Muscle layer of colon (tissue), 2 donors: ENCODE measurements around the gene NLRP1.

Experiments
- H3K27ac ChIP-seq: one replicate; pipeline ENCODE4 v1.7.0; 2013; ENCODE audit warnings: low read depth, mild to moderate bottlenecking, low read length, moderate library complexity
- H3K27me3 ChIP-seq, 2 donors: one replicate each; pipeline ENCODE4 v1.7.0; 2013; ENCODE audit warnings: low read length in 2 of 2, mild to moderate bottlenecking in 2 of 2; ENCODE audit not compliant: insufficient read depth in 2 of 2, control insufficient read depth in 1 of 2
- H3K36me3 ChIP-seq: one replicate; pipeline ENCODE4 v1.7.0; 2013; ENCODE audit warnings: mild to moderate bottlenecking, low read length; ENCODE audit not compliant: insufficient read depth
- H3K4me1 ChIP-seq: one replicate; pipeline ENCODE4 v1.7.0; 2013; ENCODE audit warnings: mild to moderate bottlenecking, low read length; ENCODE audit not compliant: insufficient read depth
- H3K4me3 ChIP-seq, 2 donors: one replicate each; pipeline ENCODE4 v1.7.0; 2013; ENCODE audit warnings: low read length in 2 of 2, low read depth in 1 of 2, mild to moderate bottlenecking in 1 of 2, moderate library complexity in 1 of 2
- H3K9ac ChIP-seq: one replicate; pipeline ENCODE4 v1.7.0; 2013; ENCODE audit warnings: low read length
- H3K9me3 ChIP-seq: one replicate; pipeline ENCODE4 v1.7.0; 2013; ENCODE audit warnings: mild to moderate bottlenecking, low read length
- donor health status: abdominal sarcoma.
- donor health status: Adenocarcinoma of cecum.

The NLRP1 gene

GRCh38 chr17:5563456-5563855 is 20.9 kb downstream of the NLRP1 start:
- no peaks in the 10 kb centered on the region for H3K36me3 ChIP-seq
- no peak overlapping the region for H3K4me3 ChIP-seq
- H3K27ac ChIP-seq = no peak overlapping the region
- no peaks in the 10 kb centered on the region for H3K4me1 ChIP-seq
- no peaks in the 10 kb centered on the region for H3K9me3 ChIP-seq
- H3K27me3 ChIP-seq = no peaks in the 10 kb centered on the region
- no peak overlapping the region for H3K9ac ChIP-seq

DNA sequence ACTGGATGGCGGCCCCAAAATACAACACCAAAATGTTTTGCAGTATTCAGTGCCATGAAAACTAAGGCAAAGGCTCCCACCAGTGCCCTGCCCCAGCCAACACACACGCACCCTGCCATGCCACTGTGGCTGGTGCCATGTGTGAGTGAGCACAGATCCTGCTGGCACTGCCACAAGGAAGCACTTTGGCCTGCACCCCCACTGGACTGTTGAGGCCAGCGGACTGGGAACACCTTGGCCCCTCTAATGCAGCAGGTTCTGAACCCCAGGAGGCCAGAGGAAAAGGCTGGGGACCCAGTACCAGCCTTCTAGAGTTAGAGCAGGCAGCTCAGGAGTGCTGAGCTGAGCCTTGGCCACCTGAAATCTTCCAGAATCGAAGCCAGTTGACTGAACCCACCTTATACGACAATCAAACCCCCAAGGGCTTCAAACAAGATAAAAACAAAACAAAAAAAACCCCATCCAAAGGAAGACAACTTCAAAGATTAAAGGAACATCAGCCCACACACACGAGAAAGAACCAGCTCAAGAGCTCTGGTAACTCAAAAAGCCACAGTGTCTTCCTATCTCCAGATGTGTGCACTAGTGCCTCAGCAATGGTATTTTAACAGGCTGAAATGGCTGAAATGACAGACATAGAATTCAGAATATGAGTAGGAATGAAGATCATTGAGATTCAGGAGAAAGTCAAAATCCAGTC is 21.5 kb downstream of the NLRP1 start:
- H3K36me3 ChIP-seq = no peaks in the 10 kb centered on the region
- no peak overlapping the region for H3K27ac ChIP-seq
- H3K27me3 ChIP-seq = no peaks in the 10 kb centered on the region
- H3K4me3 ChIP-seq = no peak overlapping the region
- no peak overlapping the region for H3K9ac ChIP-seq
- no peaks in the 10 kb centered on the region for H3K4me1 ChIP-seq
- no peaks in the 10 kb centered on the region for H3K9me3 ChIP-seq

DNA sequence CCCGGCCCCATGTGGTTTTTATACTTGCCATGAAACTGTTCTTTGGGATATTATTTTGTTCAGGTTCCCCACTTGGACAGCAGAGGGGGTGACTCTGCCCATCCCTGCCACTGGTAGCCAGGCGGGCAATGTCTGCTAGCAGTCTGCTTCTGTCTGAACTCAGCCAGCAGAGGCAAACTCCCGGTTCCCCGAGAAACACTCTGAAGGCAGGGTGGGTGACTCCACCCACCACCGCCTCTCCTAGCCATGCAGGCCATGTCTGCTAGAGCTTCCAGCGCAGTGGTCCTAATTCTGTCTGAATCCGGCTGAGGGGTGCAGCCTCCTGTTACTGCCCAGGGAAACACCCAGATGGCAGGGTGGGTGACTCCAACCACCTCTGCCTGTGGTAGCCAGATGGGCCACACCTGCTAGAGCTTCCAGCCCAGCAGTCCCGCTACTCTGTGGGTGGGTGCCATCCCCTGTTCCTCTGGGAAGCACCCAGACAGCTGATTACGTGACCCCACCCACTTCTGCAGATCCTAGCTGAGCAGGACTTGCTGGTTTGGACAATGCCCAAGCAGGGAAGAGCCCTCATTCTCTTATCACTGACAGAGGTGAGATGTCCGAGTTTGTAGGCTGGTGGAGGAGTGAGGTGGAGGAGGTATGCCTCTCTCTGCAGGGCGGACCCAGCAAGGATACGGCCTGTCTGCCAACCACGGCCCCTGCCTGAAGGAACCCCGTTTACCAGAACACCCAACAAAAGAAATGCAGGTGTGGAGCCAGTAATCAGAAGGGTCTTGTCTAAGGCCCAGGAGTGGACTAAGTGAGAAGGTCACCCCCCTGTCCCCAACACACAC is 22.4 kb downstream of the NLRP1 start:
- no peak overlapping the region for H3K4me3 ChIP-seq
- H3K4me1 ChIP-seq = no peaks in the 10 kb centered on the region
- H3K9me3 ChIP-seq = no peaks in the 10 kb centered on the region
- no peak overlapping the region for H3K27ac ChIP-seq
- no peak overlapping the region for H3K9ac ChIP-seq
- no peaks in the 10 kb centered on the region for H3K36me3 ChIP-seq
- no peaks in the 10 kb centered on the region for H3K27me3 ChIP-seq

DNA sequence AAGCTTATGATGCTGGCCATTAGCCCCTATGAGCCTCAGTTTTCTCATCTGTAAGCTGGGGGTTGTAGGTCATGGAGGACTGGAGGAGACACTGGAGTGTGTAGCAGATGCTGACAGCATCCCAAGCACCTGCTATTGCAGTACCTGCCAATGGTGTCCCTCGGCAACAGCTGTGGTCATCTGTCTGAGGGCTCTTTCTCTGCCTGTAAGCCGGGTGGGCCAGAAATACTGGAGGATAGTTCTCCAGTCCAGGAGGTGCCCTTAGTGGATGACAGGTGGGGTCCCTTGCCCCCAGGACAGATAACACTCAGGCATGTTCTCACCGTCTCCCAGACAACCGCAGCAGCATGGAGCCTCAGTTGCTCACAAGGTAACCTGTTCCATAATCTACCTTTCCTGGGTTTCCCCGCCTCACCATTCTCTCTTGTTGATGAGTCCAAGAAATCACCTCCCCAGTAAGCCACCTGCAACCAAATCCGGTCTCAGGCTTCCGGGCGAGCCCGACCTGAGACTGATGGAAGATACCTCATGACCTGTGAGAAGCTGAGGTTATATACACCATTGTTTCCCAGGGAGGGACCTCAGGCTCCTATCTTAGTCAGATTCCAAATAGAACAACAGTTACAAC is 23.8 kb downstream of the NLRP1 start:
- Histone ChIP-seq H3K9ac (no peak overlapping the region), H3K9me3 (no peaks in the 10 kb centered on the region), H3K4me1 (no peaks in the 10 kb centered on the region), H3K4me3 (no peak overlapping the region), H3K27me3 (no peaks in the 10 kb centered on the region), H3K27ac (no peak overlapping the region), H3K36me3 (no peaks in the 10 kb centered on the region)

GRCh38 chr17:5558815-5559785 is 25.2 kb downstream of the NLRP1 start:
- Histone ChIP-seq H3K9me3 (no peaks in the 10 kb centered on the region), H3K4me3 (no peak overlapping the region), H3K4me1 (no peaks in the 10 kb centered on the region), H3K36me3 (no peaks in the 10 kb centered on the region), H3K27ac (no peak overlapping the region), H3K9ac (no peak overlapping the region), H3K27me3 (no peaks in the 10 kb centered on the region)

DNA sequence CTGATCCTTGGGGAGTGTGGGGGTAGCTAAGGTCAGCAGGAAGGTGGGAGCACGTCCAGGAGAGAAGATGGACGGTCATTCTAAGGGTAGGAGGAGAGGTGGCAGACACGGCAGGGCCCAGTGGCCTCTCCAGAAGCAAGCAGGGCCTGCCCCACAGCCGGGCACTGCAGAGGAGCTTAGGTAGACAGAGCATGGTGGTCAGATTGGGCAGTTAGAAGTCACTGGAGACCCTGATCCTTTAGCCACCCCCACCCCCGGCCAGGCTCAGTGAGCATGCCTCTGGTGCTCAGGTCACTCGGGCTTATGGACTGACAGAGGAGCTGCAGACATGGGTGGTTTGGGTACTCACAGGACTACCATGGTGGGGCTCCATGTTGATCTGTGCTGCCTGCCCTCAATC is 26.3 kb downstream of the NLRP1 start:
- H3K27ac ChIP-seq = no peak overlapping the region
- no peaks in the 10 kb centered on the region for H3K9me3 ChIP-seq
- peaks cover 3% of the 10 kb centered on the region for H3K36me3 ChIP-seq
- H3K9ac ChIP-seq = no peak overlapping the region
- no peaks in the 10 kb centered on the region for H3K4me1 ChIP-seq
- no peak overlapping the region for H3K4me3 ChIP-seq
- H3K27me3 ChIP-seq = no peaks in the 10 kb centered on the region

- no peak overlapping the region for H3K9ac ChIP-seq
- no peaks in the 10 kb centered on the region for H3K27me3 ChIP-seq
- no peaks in the 10 kb centered on the region for H3K4me1 ChIP-seq
- no peak overlapping the region for H3K27ac ChIP-seq
- no peaks in the 10 kb centered on the region for H3K9me3 ChIP-seq
- no peak overlapping the region for H3K4me3 ChIP-seq
- H3K36me3 ChIP-seq = peaks cover 6% of the 10 kb centered on the region
Observed at GRCh38 chr17:5557485-5557884, 26.8 kb downstream of the NLRP1 start.

DNA sequence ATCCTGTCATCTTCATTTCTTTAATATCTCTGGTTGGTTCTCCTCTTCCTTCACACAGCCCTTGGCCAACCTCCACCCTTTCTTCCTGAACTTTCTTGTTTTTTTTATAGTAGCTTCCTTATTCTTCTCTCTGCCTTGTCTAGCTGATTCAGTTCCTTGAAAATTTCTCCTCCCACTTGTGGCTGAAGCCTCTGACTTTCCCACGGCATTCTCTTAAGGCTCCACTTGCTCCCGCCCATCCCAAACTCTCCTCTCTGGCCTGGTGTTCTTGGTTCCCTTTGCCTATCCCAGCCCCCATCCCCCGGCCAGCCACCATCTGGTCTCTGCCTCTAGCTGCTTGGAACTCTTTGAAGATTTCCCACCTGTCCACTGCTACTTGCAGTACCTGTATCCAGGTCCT is 29.1 kb downstream of the NLRP1 start:
- Histone ChIP-seq H3K9me3 (no peaks in the 10 kb centered on the region), H3K4me1 (no peaks in the 10 kb centered on the region), H3K36me3 (peaks cover 6% of the 10 kb centered on the region), H3K4me3 (no peak overlapping the region), H3K27ac (no peak overlapping the region), H3K27me3 (no peaks in the 10 kb centered on the region), H3K9ac (no peak overlapping the region)

DNA sequence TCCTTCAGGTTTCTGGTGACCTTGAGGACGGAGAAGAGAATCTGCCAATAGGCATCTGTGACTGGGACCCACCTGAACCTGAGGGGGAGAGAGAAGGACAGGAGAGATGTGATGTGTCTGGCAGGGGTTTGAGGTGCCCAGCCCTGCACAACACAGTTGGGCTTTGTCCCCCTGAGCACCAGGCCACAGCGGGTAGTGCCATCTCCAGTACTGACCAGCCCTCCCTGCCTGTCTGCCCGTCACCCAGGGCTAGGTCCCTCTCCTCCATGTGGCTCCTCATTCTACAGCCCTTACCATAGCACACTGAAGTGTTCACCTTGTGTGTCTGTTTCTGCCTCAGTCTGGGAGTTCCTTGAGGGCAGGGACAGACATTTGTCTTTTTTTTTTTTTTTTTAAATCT is 30.8 kb downstream of the NLRP1 start:
- no peaks in the 10 kb centered on the region for H3K4me1 ChIP-seq
- H3K36me3 ChIP-seq = peaks cover 6% of the 10 kb centered on the region
- no peak overlapping the region for H3K4me3 ChIP-seq

DNA sequence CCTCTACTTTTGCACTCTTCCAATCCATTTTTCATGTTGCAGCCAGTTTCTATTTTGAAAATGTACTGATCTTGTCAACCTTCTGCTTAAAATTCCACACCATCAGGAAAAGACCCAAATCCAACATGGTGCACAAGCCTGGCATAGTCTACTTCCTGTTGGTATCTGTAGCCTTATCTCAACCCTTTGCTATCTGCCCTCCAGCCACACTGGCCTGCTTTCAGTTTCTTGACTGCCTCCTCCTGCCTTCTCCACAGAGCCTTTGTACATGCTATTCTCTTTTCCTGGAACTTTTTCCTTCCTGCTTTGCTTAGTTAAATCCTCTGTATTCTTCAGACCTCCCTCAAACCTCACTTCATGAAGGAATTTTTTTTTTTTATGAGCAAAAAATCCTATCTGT is 31.5 kb downstream of the NLRP1 start:
- no peaks in the 10 kb centered on the region for H3K4me1 ChIP-seq
- H3K9me3 ChIP-seq = no peaks in the 10 kb centered on the region
- H3K4me3 ChIP-seq = no peak overlapping the region
- H3K36me3 ChIP-seq = peaks cover 11% of the 10 kb centered on the region
- no peak overlapping the region for H3K27ac ChIP-seq
- no peak overlapping the region for H3K9ac ChIP-seq
- H3K27me3 ChIP-seq = no peaks in the 10 kb centered on the region

More for the DNA sequence above, 30.8 kb downstream of the NLRP1 start:
- no peak overlapping the region for H3K27ac ChIP-seq
- H3K9ac ChIP-seq = no peak overlapping the region
- H3K9me3 ChIP-seq = no peaks in the 10 kb centered on the region
- no peaks in the 10 kb centered on the region for H3K27me3 ChIP-seq
